HFF-Myc (cell line): ENCODE measurements around the gene SPDYE11.
"Not testable (repeated sequence)": the region's sequence is repeated elsewhere in the genome, so short reads cannot be mapped to it uniquely, and the experiment has no call there.

ENCODE experiments used
- DNase-seq: peaks from one replicate; pipeline ENCODE4 v3.0.0-alpha.2; 2011; ENCODE audit warnings: low read depth; ENCODE audit errors: extremely low read depth
- H3K4me3 ChIP-seq: replicated peaks from 2 replicates; pipeline ENCODE4 v1.5.1; 2011; ENCODE audit warnings: low read depth, mild to moderate bottlenecking, control low read depth, low read length

The SPDYE11 gene

DNA sequence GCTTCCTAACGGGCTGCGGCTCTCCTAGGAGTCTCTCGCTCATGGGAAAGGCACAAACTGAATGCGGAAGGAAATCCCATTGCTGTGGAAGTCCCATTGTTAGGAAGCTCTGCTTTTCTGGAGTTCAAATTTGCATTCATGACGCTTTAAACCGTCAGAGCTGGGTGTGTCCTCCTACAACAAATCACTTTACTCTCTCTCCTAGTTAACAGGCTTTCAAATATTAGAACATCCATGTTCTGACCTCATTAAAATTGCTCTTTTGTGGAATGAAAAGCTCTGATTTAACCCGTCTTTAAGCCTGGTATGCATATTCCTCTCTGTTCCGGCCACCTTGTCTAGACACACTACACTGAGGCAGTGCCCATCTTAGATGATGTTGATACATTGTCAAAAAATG lies at the start of gene SPDYE11:
Gene SPDYE11, minus strand, starts transcription at position 101 of the 400 bp plus-strand sequence. CDS start 1,800 bp downstream, outside the sequence.
- H3K4me3 ChIP-seq, DNase-seq: not testable (repeated sequence)

DNA sequence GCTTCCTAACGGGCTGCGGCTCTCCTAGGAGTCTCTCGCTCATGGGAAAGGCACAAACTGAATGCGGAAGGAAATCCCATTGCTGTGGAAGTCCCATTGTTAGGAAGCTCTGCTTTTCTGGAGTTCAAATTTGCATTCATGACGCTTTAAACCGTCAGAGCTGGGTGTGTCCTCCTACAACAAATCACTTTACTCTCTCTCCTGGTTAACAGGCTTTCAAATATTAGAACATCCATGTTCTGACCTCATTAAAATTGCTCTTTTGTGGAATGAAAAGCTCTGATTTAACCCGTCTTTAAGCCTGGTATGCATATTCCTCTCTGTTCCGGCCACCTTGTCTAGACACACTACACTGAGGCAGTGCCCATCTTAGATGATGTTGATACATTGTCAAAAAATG lies 28.2 kb upstream of the SPDYE11 start, which contains the start of gene SPDYE9:
Gene SPDYE9, minus strand, starts transcription at position 101 of the 400 bp plus-strand sequence. CDS start 1,800 bp downstream, outside the sequence.
- DNase-seq = not testable (repeated sequence)

DNA sequence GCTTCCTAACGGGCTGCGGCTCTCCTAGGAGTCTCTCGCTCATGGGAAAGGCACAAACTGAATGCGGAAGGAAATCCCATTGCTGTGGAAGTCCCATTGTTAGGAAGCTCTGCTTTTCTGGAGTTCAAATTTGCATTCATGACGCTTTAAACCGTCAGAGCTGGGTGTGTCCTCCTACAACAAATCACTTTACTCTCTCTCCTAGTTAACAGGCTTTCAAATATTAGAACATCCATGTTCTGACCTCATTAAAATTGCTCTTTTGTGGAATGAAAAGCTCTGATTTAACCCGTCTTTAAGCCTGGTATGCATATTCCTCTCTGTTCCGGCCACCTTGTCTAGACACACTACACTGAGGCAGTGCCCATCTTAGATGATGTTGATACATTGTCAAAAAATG lies 28.0 kb downstream of the SPDYE11 start, which contains the start of gene SPDYE8:
Gene SPDYE8, minus strand, starts transcription at position 101 of the 400 bp plus-strand sequence. CDS start 1,800 bp downstream, outside the sequence.
- not testable (repeated sequence) for H3K4me3 ChIP-seq

More for the DNA sequence above, 28.2 kb upstream of the SPDYE11 start, which contains the start of gene SPDYE9:
- not testable (repeated sequence) for H3K4me3 ChIP-seq

GRCh38 chr7:73006491-73006890 lies 51.2 kb downstream of the SPDYE11 start:
- not testable (repeated sequence) for DNase-seq
- peak overlapping the region; percentile 47 for H3K4me3 ChIP-seq

More for the DNA sequence above, 28.0 kb downstream of the SPDYE11 start, which contains the start of gene SPDYE8:
- not testable (repeated sequence) for DNase-seq

DNA sequence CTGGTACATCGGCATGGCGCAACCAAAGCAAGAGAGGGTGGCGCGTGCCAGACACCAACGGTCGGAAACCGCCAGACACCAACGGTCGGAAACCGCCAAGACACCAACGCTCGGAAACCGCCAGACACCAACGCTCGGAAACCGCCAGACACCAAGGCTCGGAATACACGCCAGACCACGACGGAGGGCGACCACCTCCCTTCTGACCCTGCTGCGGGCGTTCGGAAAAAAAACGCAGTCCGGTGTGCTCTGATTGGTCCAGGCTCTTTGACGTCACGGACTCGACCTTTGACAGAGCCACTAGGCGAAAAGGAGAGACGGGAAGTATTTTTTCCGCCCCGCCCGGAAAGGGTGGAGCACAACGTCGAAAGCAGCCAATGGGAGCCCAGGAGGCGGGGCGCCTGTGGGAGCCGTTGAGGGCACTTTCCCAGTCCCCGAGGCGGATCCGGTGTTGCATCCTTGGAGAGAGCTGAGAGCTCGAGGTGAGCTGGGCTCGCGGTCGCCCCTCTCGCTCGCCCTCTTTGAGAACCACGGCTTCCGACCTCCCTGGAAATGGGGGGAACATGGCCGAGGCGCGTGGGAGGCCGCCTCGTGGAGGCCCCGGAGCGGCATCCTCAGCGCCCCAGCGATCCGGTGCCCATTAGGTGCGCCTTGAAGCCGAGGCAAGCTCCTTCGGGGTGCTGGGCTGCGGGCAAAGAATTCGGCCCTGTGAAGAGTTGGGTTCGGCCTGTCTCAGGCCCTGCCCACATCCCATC lies 51.8 kb downstream of the SPDYE11 start:
- peak overlapping the region; percentile 47 for H3K4me3 ChIP-seq
- DNase-seq = peak; percentile 37

GRCh38 chr7:73005356-73005692 lies 52.4 kb downstream of the SPDYE11 start:
- DNase-seq = not testable (repeated sequence)
- peak overlapping the region; percentile 47 for H3K4me3 ChIP-seq

DNA sequence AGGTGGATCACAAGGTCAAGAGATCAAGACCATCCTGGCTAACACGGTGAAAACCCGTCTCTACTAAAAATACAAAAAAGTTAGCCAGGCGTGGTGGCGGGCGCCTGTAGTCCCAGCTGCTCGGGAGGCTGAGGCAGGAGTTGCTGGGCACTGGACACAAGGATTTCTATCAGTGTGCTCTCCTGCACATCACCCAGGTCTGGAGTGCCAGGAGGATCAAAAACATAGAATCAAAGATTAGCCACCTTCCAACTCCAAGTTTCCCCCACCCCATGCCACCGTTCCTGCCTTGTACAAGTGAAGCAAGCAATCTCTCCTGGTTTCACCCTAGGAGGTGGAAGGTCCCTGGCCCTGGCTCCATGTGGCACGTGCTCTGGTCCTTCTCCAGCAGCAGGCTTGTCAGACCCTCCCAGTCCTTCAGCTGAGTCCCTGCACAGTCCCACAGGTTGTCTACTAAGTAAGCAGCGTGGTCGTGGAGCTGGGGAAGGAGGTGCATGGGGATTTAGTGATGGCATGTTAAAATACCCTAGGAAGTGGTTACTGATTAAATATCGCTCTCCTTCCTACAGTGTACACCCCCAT lies 59.7 kb downstream of the SPDYE11 start:
- not testable (repeated sequence) for DNase-seq, H3K4me3 ChIP-seq
